ENCODE results near the gene CFAP58. TPM values are rescaled to one million over a fixed set of nuclear protein-coding genes. Genes with fewer than 3 reads are reported as not detected.

The CFAP58 gene
- total and polyA plus RNA-seq, 4 donors = 0.01 to 0.09 (median 0.08) TPM; not detected in 1

- peaks cover 0 to under 1% (median 0%) of the 10 kb centered on the region in 4 donors for H3K27me3 ChIP-seq (ENCODE audit: control insufficient read depth in 4 of 4, insufficient read depth in 4 of 4, low read length in 3 of 4)
- no peak for DNase-seq (ENCODE audit: low spot score)
- H3K9ac ChIP-seq (ENCODE audit: low read depth in 1 of 2, low read length in 2 of 2) = no peak overlapping the region
- H3K4me3 ChIP-seq (ENCODE audit: low read depth in 1 of 3, low read length in 3 of 3) = no peak overlapping the region
- WGBS = 53% methylated on average over 2 of the region's 2 CpGs
- no peaks in the 10 kb centered on the region for H3K9me3 ChIP-seq (ENCODE audit: control insufficient read depth in 4 of 4, low read length in 3 of 4)
- no peak for TF ChIP-seq REST (IDR thresholded peaks at IDR 0.05)
- no peaks in the 10 kb centered on the region for H3K36me3 ChIP-seq (ENCODE audit: control insufficient read depth in 4 of 4, insufficient read depth in 3 of 4, low read depth in 1 of 4, low read length in 3 of 4)
- H3K27ac ChIP-seq (ENCODE audit: low read depth in 1 of 2, low read length in 2 of 2) = no peak overlapping the region
- no peaks in the 10 kb centered on the region for H3K4me1 ChIP-seq (ENCODE audit: control insufficient read depth in 4 of 4, insufficient read depth in 4 of 4, low read length in 3 of 4)
Observed at GRCh38 chr10:104501449-104501848, 147.8 kb downstream of the CFAP58 start.

GRCh38 chr10:104501864-104502579, 148.4 kb downstream of the CFAP58 start:
- H3K9ac ChIP-seq (ENCODE audit: low read depth in 1 of 2, low read length in 2 of 2) = no peak overlapping the region
- no peaks in the 10 kb centered on the region for H3K9me3 ChIP-seq (ENCODE audit: control insufficient read depth in 4 of 4, low read length in 3 of 4)
- no peaks in the 10 kb centered on the region for H3K4me1 ChIP-seq (ENCODE audit: control insufficient read depth in 4 of 4, insufficient read depth in 4 of 4, low read length in 3 of 4)
- H3K27me3 ChIP-seq (ENCODE audit: control insufficient read depth in 4 of 4, insufficient read depth in 4 of 4, low read length in 3 of 4) = peaks cover 0 to 3% (median 0%) of the 10 kb centered on the region in 4 donors
- WGBS = 54% methylated on average over 7 of the region's 7 CpGs
- TF ChIP-seq FOXA2 (IDR thresholded peaks at IDR 0.05) (no peak), ZBTB33 (IDR thresholded peaks at IDR 0.05) (no peak), GABPA (IDR thresholded peaks at IDR 0.05 in 1 of 2, conservative IDR thresholded peaks at IDR 0.05 in 1 of 2) (no peak), NR2F2 (IDR thresholded peaks at IDR 0.05) (no peak), RXRA (IDR thresholded peaks at IDR 0.05) (no peak), JUND (IDR thresholded peaks at IDR 0.05) (no peak), SP1 (IDR thresholded peaks at IDR 0.05) (no peak), REST (IDR thresholded peaks at IDR 0.05) (no peak), YY1 (IDR thresholded peaks at IDR 0.05) (no peak), MAX (IDR thresholded peaks at IDR 0.05) (no peak), FOXA1 (IDR thresholded peaks at IDR 0.05) (no peak), CTCF (IDR thresholded peaks at IDR 0.05; ENCODE audit: low read depth, low read length, missing input control) (no peak), TAF1 (conservative IDR thresholded peaks at IDR 0.05) (no peak)
- H3K36me3 ChIP-seq (ENCODE audit: control insufficient read depth in 4 of 4, insufficient read depth in 3 of 4, low read depth in 1 of 4, low read length in 3 of 4) = no peaks in the 10 kb centered on the region
- no peak overlapping the region for H3K4me3 ChIP-seq (ENCODE audit: low read depth in 1 of 3, low read length in 3 of 3)
- H3K27ac ChIP-seq (ENCODE audit: low read depth in 1 of 2, low read length in 2 of 2) = no peak overlapping the region
- DNase-seq (ENCODE audit: low spot score) = no peak

Data from liver (tissue), 9 donors.